ENCODE data around the gene CDHR4.

Gene CDHR4

DNA sequence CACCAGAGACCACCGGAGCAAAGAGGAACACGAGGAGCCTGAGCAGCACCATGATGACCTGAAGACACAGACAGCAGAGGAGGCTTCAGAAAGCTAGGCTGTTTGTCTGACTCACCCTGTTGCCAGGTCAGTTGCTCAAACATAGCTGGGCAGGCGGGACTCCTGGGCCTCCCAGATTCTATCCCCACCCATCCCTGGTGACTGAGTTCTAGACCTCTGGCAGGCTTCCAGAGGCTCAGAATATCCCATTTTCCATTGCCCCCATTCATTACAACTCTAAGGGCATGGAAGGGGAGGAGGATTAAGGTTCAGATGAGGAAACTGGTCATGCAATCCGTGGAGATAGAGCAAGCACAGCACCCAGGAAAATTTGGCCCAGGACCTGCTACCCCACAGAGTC, at the start of gene CDHR4:
Gene CDHR4, minus strand, starts transcription at position 113 of the 400 bp plus-strand sequence. Its CDS starts 61 bp downstream, at position 52.
- peak within 1 kb of the TSS in 1 of 2 donors; percentile 83 for H3K27ac ChIP-seq
- peak; percentile 87 for DNase-seq (ENCODE audit: low spot score)
- TF ChIP-seq CTCF (IDR thresholded peaks at IDR 0.05), result no peak
- no peak within 1 kb of the TSS for H3K4me3 ChIP-seq

DNA sequence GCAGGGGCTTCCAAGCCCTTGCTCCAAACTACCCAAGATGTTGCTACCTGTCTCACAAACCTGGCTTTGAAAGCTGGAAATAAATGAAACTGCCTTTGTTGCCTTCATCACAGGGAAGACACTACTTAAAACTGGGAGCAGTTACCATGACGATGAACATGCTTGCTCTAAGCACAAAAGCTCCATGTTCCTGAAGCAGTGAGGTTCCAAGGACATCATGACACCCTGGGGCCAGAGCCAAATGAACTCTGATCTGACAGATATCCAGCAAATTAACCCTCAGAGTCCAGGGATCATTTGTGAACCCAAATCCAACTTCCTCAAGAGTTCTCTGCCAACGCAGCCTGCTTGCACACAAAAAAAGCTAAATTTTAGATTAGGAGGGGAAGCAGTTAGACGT, 46.0 kb upstream of the CDHR4 start:
- H3K27ac ChIP-seq, result no peak overlapping the region
- no peak for TF ChIP-seq CTCF (IDR thresholded peaks at IDR 0.05)
- no peak for DNase-seq (ENCODE audit: low spot score)
- no peak overlapping the region for H3K4me3 ChIP-seq

DNA sequence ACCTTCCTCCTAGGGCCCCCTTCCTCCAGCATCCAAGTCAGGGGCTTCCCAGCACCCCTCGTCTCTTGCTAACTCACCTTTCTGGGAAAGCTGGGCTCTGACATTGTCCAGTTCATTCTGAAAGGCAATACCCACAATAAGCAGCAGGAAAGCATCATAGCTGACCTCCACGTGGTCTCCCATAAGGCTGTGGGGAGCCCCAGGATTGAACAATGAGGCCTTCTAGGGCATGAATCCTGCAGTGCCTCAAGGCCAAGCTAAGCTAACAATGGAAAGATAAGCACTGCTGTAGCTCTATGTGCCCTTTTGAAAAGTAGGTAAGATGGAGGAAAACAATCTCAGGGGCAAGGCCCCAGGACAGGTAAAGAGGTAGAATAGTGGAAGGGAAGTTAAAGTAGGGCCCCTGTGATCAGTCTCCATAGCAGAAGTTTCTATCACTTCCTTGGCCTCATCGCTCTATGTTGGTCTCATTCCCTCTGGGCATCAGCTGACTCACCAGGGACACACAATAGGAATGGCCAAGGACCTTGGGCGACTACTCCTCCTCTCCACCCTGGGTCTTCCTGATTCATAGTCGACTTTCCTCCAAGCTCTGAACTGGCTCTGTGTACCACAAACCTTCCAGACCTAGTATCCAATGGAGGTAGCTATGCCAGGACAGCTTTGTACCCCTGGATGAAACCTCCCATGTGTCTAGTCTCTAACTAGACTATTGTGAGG, 45.0 kb upstream of the CDHR4 start:
- Histone ChIP-seq H3K27ac (no peak overlapping the region), H3K4me3 (no peak overlapping the region)
- no peak for DNase-seq (ENCODE audit: low spot score)
- no peak for TF ChIP-seq CTCF (IDR thresholded peaks at IDR 0.05)

- no peak overlapping the region for H3K4me3 ChIP-seq
Measured at GRCh38 chr3:49842843-49843517, 43.3 kb upstream of the CDHR4 start.

DNA sequence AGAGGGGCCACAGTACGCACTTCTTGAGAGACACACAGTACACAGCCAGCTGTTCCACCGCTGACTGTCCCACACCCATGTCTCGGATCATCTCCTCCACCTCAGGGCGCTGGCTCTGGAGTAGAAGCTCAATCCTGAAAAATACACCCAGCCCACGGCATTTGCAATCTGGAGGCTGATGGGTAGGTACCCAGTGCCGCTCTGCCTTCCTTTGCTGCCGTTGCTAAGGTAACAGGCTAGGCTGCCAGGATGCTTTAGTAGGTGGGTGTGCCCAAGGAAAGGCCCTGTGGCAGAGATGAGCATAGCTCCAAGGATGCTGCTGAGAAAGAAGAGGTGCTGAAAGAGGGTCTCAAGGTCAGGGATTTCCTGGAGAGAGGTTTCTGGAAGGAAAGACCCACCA, 42.1 kb upstream of the CDHR4 start:
- Histone ChIP-seq H3K4me3 (no peak overlapping the region), H3K27ac (no peak overlapping the region)
- no peak for TF ChIP-seq CTCF (IDR thresholded peaks at IDR 0.05)
- no peak for DNase-seq (ENCODE audit: low spot score)

More at GRCh38 chr3:49842843-49843517, 43.3 kb upstream of the CDHR4 start:
- no peak for TF ChIP-seq CTCF (IDR thresholded peaks at IDR 0.05)
- H3K27ac ChIP-seq, result no peak overlapping the region
- DNase-seq (ENCODE audit: low spot score), result no peak

GRCh38 chr3:49841126-49841696, 41.5 kb upstream of the CDHR4 start:
- no peak for DNase-seq (ENCODE audit: low spot score)
- no peak for TF ChIP-seq CTCF (IDR thresholded peaks at IDR 0.05)
- H3K4me3 ChIP-seq, result no peak overlapping the region
- H3K27ac ChIP-seq, result no peak overlapping the region
